Suprapubic skin (tissue), 4 donors: Measurements from ENCODE around the gene JUND. TPM values are rescaled to one million over a fixed set of nuclear protein-coding genes. Genes with fewer than 3 reads are reported as not detected.
A peak's percentile ranks its signal among the peaks of the same experiment; 100 is the strongest.

Source experiments
- DNase-seq, 2 donors: peaks; one replicate each; pipeline ENCODE4 v3.0.0-alpha.2; 2019; ENCODE audit warnings: low spot score in 2 of 2
- H3K27ac ChIP-seq: fragments of 200-600 bp; sonication (generic); one replicate; pipeline ENCODE4 v1.5.1; 2019
- H3K27me3 ChIP-seq: fragments of 200-600 bp; sonication (generic); one replicate; pipeline ENCODE4 v1.5.1; 2019
- H3K36me3 ChIP-seq: fragments of 200-600 bp; sonication (generic); one replicate; pipeline ENCODE4 v1.5.1; 2019
- H3K4me1 ChIP-seq: fragments of 200-600 bp; sonication (generic); one replicate; pipeline ENCODE4 v1.5.1; 2019
- H3K4me3 ChIP-seq: fragments of 200-600 bp; sonication (generic); one replicate; pipeline ENCODE4 v1.5.1; 2019; ENCODE audit warnings: mild to moderate bottlenecking
- H3K9me3 ChIP-seq: fragments of 200-600 bp; sonication (generic); one replicate; pipeline ENCODE4 v1.5.1; 2019
- EP300 ChIP-seq: sonication (generic); formaldehyde crosslinking; IDR thresholded peaks from one replicate; pipeline ENCODE4 v1.6.1; 2017; ENCODE audit warnings: antibody characterized with exemption
- POLR2A ChIP-seq, 2 donors: fragments of 450-650 bp; IDR thresholded peaks; one replicate each; pipeline ENCODE4 v1.6.1; 2017; ENCODE audit warnings: antibody characterized with exemption in 2 of 2, mild to moderate bottlenecking in 2 of 2, moderate library complexity in 2 of 2
- POLR2AphosphoS5 ChIP-seq, 3 donors: sonication (generic); formaldehyde crosslinking; IDR thresholded peaks; one replicate each; pipeline ENCODE4 v1.6.1; 2017; ENCODE audit warnings: antibody characterized with exemption in 3 of 3
- WGBS: methylation state at CpG from one replicate; pipeline ENCODE4 v1.1.5; 2018; 5-methylcytosine and 5-hydroxymethylcytosine counted together
- total RNA-seq, 4 donors: library from RNA; depleted of rRNA; stranded (reverse); fragments of >200 nt; gene quantifications; one replicate each; pipeline ENCODE4 v1.1.0, GENCODE V29; 2016
- TF ChIP-seq, protein P1 (sequence below), 2 donors: fragments of 200-600 bp in 1 of 2; fragments of 450-650 bp in 1 of 2; sonication (generic) in 1 of 2; IDR thresholded peaks; one replicate each; pipeline ENCODE4 v1.5.1; 2016 to 2019; ENCODE audit warnings: antibody characterized with exemption in 2 of 2, mild to moderate bottlenecking in 1 of 2, moderate library complexity in 1 of 2

Gene JUND
- total RNA-seq, 4 donors from 2014 or later = 330 to 579 (median 396) TPM

DNA sequence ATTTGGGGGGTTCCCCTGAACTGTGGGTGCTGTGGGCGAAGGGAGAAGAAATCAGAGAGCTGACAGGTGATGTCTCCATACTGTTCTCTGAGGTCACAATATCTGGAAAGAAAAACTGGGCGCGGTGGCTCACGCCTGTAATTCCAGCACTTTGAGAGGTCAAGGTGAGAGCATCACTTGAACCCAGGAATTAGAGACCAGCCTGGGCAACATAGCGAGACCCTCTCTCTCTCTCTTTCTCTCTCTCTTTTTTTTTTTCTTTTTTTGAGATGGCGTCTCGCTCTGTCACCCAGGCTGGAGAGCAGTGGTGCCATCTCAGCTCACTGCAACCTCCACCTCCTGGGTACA is 29.1 kb downstream of the JUND start:
- H3K4me3 ChIP-seq = no peak overlapping the region

DNA sequence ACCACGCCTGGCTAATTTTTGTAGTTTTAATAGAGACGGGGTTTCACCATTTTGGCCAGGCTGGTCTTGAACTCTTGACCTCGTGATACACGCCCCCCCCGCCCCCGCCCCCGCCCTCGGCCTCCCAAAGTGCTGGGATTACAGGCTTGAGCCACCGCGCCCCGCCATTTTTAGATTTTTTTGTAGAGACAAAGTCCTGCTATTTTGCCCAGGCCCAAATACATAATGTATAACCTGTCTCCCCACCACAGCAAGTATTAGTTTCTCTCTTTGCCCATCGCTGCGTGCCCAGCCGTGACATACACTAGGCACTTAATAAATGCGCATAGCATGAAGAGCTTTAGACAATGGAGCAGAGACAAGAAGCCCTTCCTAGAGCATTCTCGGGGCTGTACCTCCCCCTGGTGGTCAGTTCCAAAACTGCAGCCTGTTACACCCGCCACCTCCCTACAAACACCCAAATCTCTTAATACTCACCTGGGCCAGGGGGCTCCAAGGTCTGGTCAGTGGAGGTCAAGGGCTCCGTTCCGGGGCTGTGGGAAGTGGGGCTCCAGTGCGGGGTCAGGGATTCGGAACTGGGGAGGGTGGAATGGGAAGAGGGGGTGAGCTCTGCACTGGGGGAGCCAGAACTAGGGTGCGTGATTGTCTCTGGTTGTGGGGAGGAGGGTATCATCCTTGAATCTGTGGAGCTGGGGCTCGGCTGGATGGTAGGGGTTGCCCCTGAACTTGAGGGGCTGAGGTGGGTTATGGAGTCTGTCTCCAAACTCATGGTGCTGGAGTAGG is 29.6 kb downstream of the JUND start:
- peak in 1 of 3 donors; percentile 34 for TF ChIP-seq POLR2AphosphoS5 (IDR thresholded peaks at IDR 0.05)
- TF ChIP-seq POLR2A (IDR thresholded peaks at IDR 0.05) = no peak
- TF ChIP-seq EP300 = no peak
- TF ChIP-seq, protein P1, sequence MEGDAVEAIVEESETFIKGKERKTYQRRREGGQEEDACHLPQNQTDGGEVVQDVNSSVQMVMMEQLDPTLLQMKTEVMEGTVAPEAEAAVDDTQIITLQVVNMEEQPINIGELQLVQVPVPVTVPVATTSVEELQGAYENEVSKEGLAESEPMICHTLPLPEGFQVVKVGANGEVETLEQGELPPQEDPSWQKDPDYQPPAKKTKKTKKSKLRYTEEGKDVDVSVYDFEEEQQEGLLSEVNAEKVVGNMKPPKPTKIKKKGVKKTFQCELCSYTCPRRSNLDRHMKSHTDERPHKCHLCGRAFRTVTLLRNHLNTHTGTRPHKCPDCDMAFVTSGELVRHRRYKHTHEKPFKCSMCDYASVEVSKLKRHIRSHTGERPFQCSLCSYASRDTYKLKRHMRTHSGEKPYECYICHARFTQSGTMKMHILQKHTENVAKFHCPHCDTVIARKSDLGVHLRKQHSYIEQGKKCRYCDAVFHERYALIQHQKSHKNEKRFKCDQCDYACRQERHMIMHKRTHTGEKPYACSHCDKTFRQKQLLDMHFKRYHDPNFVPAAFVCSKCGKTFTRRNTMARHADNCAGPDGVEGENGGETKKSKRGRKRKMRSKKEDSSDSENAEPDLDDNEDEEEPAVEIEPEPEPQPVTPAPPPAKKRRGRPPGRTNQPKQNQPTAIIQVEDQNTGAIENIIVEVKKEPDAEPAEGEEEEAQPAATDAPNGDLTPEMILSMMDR (IDR thresholded peaks at IDR 0.05) = peak; percentile 90 to 98
- DNase-seq = peak in 1 of 2 donors; percentile 86
- peaks cover 18% of the 10 kb centered on the region for H3K4me1 ChIP-seq
- 22% methylated on average over 22 of the region's 23 CpGs for WGBS
- peaks cover 8% of the 10 kb centered on the region for H3K27me3 ChIP-seq
- no peak overlapping the region for H3K4me3 ChIP-seq
- H3K27ac ChIP-seq = no peak overlapping the region
- H3K36me3 ChIP-seq = no peaks in the 10 kb centered on the region
- H3K9me3 ChIP-seq = no peaks in the 10 kb centered on the region

More for the DNA sequence above, 29.1 kb downstream of the JUND start:
- Histone ChIP-seq H3K27ac (no peak overlapping the region), H3K9me3 (no peaks in the 10 kb centered on the region), H3K27me3 (peaks cover 6% of the 10 kb centered on the region), H3K36me3 (peaks cover 5% of the 10 kb centered on the region), H3K4me1 (peaks cover 18% of the 10 kb centered on the region)
- TF ChIP-seq EP300 (no peak), POLR2AphosphoS5 (IDR thresholded peaks at IDR 0.05) (no peak), POLR2A (IDR thresholded peaks at IDR 0.05) (no peak)
- TF ChIP-seq, protein P1 (IDR thresholded peaks at IDR 0.05) = no peak
- 69% methylated on average over 7 of the region's 7 CpGs for WGBS
- DNase-seq = no peak

DNA sequence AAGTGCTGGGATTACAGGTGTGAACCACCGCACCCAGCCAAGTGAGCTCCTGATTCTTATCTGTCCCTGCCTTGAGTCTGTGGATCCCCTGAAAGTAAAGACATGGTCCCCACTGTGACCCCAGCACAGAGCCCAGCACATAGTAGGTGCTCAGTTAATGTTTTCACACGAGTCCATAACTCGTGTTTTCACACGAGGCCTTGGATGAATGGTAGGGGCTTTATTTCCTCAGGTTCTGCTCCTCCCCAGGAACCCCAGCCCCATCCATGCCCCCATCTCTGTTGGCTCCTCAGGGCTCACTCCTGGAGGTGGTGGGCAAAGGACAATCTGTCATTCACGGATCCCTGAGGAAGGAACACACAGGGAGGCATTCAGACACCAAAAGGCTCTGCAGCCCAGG is 31.6 kb downstream of the JUND start:
- no peak for TF ChIP-seq POLR2AphosphoS5 (IDR thresholded peaks at IDR 0.05)
- TF ChIP-seq POLR2A (IDR thresholded peaks at IDR 0.05) = no peak
- TF ChIP-seq, protein P1 (IDR thresholded peaks at IDR 0.05) = no peak
- no peak for TF ChIP-seq EP300
- Histone ChIP-seq H3K27me3 (peaks cover 8% of the 10 kb centered on the region), H3K4me3 (no peak overlapping the region), H3K9me3 (no peaks in the 10 kb centered on the region), H3K4me1 (peaks cover 11% of the 10 kb centered on the region), H3K36me3 (no peaks in the 10 kb centered on the region), H3K27ac (no peak overlapping the region)
- no peak for DNase-seq
- 84% methylated on average over 5 of the region's 5 CpGs for WGBS

DNA sequence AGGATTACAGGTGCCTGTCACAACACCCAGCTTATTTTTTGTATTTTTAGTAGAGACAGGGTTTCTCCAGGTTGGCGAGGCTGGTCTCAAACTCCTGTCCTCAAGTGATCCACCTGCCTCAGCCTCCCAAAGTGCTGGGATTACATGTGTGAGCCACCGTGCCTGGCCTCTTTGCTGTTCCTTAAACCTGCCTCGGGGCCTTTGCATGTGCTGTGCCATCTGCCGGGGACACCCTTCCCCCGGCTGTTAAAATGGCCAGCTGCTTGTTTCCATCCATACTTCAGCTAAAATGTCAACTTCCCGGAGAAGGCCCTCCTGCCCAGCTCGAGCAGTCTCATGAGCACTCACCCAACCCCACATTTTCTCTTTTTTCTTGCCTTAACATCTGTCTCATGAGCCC is 36.1 kb downstream of the JUND start:
- TF ChIP-seq, protein P1 (IDR thresholded peaks at IDR 0.05) = no peak
- TF ChIP-seq POLR2A (IDR thresholded peaks at IDR 0.05) = no peak
- no peak for TF ChIP-seq EP300
- no peak for TF ChIP-seq POLR2AphosphoS5 (IDR thresholded peaks at IDR 0.05)
- H3K4me1 ChIP-seq = no peaks in the 10 kb centered on the region
- H3K27ac ChIP-seq = no peak overlapping the region
- no peak for DNase-seq
- H3K9me3 ChIP-seq = no peaks in the 10 kb centered on the region
- peaks cover 8% of the 10 kb centered on the region for H3K27me3 ChIP-seq
- no peak overlapping the region for H3K4me3 ChIP-seq
- H3K36me3 ChIP-seq = no peaks in the 10 kb centered on the region
- WGBS = 79% methylated on average over 6 of the region's 7 CpGs

DNA sequence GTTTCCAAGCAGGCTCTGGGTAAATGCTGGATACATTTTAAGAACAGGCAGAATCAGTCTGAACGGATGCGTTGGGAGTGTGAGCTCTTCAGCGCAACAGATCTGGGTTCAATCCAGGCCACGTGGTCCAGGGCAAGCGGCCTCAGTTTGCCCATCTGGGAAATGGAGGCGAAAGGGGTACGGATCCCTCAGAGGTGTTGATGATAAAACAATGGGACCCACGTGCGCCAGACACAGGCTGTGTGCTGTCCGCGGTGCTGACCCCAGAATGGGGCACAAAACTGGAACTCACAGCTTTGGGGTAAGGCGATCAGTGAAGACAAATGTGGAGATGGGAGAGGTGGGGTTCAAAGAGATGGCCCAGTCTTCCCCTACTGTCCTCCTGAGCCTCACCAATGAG is 42.1 kb downstream of the JUND start:
- no peaks in the 10 kb centered on the region for H3K9me3 ChIP-seq
- WGBS = 31% methylated on average over 12 of the region's 12 CpGs
- H3K4me3 ChIP-seq = no peak overlapping the region
- no peaks in the 10 kb centered on the region for H3K4me1 ChIP-seq
- TF ChIP-seq EP300 (no peak), POLR2AphosphoS5 (IDR thresholded peaks at IDR 0.05) (no peak), POLR2A (IDR thresholded peaks at IDR 0.05) (no peak)
- TF ChIP-seq, protein P1 (IDR thresholded peaks at IDR 0.05) = no peak
- DNase-seq = no peak
- H3K27me3 ChIP-seq = peaks cover 33% of the 10 kb centered on the region
- H3K27ac ChIP-seq = no peak overlapping the region
- H3K36me3 ChIP-seq = no peaks in the 10 kb centered on the region
